Measurements from ENCODE around the gene PDE6D. TPM values are rescaled to one million over a fixed set of nuclear protein-coding genes. Genes with fewer than 3 reads are reported as not detected.

The PDE6D gene
- total and polyA plus RNA-seq, 2 of the 13 experiments (the other 11 are each of a cell fraction or from before 2014, with no cell fraction given), result 14.1 to 23.2 TPM

DNA sequence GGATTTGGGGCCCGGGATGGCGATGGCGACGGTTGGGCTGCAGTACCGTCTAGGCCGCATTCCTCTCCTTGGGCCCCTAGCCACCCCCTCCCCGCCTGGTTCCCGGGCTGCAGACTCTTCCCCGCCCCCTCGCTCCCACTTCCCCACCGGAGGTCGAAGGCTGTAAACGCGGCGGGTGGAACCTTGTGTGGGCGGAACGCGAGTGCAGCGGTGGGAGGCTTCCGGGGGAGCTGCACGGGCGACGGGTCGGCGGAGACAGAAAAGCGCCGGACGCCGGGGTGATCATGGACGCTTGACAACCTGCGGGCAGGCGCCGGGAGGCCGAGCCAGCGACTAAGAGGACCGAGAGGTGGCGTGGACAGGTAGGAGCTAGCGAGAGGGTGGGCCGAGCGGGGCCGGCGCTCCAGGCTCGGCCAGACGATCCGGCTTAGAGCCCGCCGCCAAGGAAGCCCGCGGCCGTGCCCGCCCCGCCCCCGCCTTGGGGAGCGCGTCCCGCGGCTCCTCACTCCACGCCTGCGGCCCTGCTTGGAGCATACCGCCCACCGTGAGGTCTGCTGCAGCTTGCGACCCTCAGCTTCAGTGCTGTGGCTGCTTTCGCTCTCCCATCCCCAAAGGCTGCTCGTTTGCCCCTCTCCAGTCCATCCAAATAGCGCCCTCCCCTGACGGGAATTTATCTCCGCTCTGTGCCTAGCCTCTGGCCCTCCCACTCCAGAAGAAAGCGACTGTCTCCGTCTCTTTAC, 5.3 kb upstream of the PDE6D start, which contains the start of gene COPS7B (continued):
- TF ChIP-seq, protein P1, sequence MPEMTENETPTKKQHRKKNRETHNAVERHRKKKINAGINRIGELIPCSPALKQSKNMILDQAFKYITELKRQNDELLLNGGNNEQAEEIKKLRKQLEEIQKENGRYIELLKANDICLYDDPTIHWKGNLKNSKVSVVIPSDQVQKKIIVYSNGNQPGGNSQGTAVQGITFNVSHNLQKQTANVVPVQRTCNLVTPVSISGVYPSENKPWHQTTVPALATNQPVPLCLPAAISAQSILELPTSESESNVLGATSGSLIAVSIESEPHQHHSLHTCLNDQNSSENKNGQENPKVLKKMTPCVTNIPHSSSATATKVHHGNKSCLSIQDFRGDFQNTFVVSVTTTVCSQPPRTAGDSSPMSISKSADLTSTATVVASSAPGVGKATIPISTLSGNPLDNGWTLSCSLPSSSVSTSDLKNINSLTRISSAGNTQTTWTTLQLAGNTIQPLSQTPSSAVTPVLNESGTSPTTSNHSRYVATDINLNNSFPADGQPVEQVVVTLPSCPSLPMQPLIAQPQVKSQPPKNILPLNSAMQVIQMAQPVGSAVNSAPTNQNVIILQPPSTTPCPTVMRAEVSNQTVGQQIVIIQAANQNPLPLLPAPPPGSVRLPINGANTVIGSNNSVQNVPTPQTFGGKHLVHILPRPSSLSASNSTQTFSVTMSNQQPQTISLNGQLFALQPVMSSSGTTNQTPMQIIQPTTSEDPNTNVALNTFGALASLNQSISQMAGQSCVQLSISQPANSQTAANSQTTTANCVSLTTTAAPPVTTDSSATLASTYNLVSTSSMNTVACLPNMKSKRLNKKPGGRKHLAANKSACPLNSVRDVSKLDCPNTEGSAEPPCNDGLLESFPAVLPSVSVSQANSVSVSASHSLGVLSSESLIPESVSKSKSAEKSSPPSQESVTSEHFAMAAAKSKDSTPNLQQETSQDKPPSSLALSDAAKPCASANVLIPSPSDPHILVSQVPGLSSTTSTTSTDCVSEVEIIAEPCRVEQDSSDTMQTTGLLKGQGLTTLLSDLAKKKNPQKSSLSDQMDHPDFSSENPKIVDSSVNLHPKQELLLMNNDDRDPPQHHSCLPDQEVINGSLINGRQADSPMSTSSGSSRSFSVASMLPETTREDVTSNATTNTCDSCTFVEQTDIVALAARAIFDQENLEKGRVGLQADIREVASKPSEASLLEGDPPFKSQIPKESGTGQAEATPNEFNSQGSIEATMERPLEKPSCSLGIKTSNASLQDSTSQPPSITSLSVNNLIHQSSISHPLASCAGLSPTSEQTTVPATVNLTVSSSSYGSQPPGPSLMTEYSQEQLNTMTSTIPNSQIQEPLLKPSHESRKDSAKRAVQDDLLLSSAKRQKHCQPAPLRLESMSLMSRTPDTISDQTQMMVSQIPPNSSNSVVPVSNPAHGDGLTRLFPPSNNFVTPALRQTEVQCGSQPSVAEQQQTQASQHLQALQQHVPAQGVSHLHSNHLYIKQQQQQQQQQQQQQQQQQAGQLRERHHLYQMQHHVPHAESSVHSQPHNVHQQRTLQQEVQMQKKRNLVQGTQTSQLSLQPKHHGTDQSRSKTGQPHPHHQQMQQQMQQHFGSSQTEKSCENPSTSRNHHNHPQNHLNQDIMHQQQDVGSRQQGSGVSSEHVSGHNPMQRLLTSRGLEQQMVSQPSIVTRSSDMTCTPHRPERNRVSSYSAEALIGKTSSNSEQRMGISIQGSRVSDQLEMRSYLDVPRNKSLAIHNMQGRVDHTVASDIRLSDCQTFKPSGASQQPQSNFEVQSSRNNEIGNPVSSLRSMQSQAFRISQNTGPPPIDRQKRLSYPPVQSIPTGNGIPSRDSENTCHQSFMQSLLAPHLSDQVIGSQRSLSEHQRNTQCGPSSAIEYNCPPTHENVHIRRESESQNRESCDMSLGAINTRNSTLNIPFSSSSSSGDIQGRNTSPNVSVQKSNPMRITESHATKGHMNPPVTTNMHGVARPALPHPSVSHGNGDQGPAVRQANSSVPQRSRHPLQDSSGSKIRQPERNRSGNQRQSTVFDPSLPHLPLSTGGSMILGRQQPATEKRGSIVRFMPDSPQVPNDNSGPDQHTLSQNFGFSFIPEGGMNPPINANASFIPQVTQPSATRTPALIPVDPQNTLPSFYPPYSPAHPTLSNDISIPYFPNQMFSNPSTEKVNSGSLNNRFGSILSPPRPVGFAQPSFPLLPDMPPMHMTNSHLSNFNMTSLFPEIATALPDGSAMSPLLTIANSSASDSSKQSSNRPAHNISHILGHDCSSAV (CRISPR knock-in tag; IDR thresholded peaks at IDR 0.05; ENCODE audit: borderline replicate concordance), result 0 out of 2 replicates have a peak, but pooled peaks have one; percentile 53
- TF ChIP-seq NFYC (CRISPR knock-in tag; IDR thresholded peaks at IDR 0.05) (peak; percentile 72), NCOA1 (CRISPR knock-in tag; IDR thresholded peaks at IDR 0.05) (peak; percentile 95), ZNF547 (CRISPR knock-in tag; IDR thresholded peaks at IDR 0.05) (peak; percentile 98), ZSCAN9 (CRISPR knock-in tag; IDR thresholded peaks at IDR 0.05; ENCODE audit: borderline replicate concordance) (peak; percentile 78; the same call in 1 of the 2 replicates), KMT2A (CRISPR knock-in tag; IDR thresholded peaks at IDR 0.05) (peak; percentile 100), HNRNPUL1 (IDR thresholded peaks at IDR 0.05; ENCODE audit: low read depth, low read length) (peak; percentile 97), KLF12 (CRISPR knock-in tag; IDR thresholded peaks at IDR 0.05; ENCODE audit: borderline replicate concordance) (peak; percentile 69; the same call in 1 of the 2 replicates)
- TF ChIP-seq, protein P2, sequence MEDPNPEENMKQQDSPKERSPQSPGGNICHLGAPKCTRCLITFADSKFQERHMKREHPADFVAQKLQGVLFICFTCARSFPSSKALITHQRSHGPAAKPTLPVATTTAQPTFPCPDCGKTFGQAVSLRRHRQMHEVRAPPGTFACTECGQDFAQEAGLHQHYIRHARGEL (CRISPR knock-in tag; IDR thresholded peaks at IDR 0.05), result no peak
- TF ChIP-seq, protein P3, sequence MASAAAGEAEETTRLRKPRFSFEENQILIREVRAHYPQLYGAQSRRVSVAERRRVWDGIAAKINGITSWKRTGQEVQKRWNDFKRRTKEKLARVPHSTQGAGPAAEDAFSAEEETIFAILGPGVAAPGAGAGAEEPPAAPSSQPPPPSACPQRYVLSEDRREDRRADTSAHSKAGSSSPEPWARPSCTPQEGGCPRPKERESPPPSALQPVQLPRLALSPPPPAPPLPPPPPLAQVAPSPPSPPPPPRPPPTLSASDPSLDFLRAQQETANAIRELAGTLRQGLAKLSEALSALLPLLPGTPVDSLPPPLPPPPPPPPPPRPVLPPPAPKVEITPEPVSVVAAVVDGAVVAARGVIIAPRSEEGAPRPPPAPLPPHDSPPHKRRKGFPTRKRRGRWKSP (CRISPR knock-in tag; IDR thresholded peaks at IDR 0.05), result peak; percentile 93
- TF ChIP-seq, protein P4, sequence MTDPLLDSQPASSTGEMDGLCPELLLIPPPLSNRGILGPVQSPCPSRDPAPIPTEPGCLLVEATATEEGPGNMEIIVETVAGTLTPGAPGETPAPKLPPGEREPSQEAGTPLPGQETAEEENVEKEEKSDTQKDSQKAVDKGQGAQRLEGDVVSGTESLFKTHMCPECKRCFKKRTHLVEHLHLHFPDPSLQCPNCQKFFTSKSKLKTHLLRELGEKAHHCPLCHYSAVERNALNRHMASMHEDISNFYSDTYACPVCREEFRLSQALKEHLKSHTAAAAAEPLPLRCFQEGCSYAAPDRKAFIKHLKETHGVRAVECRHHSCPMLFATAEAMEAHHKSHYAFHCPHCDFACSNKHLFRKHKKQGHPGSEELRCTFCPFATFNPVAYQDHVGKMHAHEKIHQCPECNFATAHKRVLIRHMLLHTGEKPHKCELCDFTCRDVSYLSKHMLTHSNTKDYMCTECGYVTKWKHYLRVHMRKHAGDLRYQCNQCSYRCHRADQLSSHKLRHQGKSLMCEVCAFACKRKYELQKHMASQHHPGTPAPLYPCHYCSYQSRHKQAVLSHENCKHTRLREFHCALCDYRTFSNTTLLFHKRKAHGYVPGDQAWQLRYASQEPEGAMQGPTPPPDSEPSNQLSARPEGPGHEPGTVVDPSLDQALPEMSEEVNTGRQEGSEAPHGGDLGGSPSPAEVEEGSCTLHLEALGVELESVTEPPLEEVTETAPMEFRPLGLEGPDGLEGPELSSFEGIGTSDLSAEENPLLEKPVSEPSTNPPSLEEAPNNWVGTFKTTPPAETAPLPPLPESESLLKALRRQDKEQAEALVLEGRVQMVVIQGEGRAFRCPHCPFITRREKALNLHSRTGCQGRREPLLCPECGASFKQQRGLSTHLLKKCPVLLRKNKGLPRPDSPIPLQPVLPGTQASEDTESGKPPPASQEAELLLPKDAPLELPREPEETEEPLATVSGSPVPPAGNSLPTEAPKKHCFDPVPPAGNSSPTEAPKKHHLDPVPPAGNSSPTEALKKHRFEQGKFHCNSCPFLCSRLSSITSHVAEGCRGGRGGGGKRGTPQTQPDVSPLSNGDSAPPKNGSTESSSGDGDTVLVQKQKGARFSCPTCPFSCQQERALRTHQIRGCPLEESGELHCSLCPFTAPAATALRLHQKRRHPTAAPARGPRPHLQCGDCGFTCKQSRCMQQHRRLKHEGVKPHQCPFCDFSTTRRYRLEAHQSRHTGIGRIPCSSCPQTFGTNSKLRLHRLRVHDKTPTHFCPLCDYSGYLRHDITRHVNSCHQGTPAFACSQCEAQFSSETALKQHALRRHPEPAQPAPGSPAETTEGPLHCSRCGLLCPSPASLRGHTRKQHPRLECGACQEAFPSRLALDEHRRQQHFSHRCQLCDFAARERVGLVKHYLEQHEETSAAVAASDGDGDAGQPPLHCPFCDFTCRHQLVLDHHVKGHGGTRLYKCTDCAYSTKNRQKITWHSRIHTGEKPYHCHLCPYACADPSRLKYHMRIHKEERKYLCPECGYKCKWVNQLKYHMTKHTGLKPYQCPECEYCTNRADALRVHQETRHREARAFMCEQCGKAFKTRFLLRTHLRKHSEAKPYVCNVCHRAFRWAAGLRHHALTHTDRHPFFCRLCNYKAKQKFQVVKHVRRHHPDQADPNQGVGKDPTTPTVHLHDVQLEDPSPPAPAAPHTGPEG (CRISPR knock-in tag; IDR thresholded peaks at IDR 0.05), result peak; percentile 93
